Activated CD4-positive, alpha-beta T cell treated with anti-CD3 and anti-CD28 coated beads for 24 hours (primary cell): ENCODE data around the gene LTB4R2.
A peak's percentile ranks its signal among the peaks of the same experiment; 100 is the strongest.
"Not testable (repeated sequence)": the region's sequence is repeated elsewhere in the genome, so short reads cannot be mapped to it uniquely, and the experiment has no call there.

Experiments
- DNase-seq, 2 donors: peaks; one replicate each; pipeline ENCODE4 v3.0.0-alpha.2; 2020; ENCODE audit warnings: low read depth in 2 of 2

The LTB4R2 gene

DNA sequence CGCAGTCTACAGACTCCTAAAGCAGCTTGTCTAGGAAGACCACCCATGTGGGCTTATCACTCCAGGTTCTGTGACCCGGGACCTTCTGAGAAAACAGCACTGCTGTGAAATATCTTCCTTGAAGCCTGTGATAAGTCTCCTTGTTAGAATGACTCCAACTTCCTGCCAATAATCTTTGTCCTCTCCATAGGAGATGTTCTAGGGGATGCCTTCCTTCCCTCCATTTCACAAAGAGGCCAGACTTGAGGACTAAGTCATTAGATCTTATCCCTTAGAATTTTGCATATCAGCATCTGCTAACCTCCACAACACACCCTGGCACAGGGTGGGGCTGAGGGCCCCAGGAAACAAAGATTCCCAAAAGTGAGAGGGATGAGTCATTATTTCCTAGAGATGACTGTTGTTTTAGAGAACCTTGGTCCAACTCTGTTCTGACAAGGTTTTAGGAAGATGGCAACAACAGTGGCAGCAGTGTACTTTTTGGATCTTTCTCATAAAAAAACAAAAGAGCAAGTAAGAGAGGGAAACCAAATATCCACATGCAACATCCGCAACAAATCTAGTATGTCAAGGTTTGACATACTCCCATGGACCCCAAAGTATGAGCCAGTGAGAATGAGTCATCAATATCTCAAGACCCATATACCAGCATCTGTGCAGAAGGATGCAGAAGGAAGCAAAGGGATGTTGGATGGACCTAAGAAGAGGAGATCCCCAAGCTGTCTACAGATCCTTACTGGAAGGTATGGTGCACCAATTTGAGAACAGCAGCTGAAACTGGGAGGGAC, 7.4 kb downstream of the LTB4R2 start:
- no peak for DNase-seq

DNA sequence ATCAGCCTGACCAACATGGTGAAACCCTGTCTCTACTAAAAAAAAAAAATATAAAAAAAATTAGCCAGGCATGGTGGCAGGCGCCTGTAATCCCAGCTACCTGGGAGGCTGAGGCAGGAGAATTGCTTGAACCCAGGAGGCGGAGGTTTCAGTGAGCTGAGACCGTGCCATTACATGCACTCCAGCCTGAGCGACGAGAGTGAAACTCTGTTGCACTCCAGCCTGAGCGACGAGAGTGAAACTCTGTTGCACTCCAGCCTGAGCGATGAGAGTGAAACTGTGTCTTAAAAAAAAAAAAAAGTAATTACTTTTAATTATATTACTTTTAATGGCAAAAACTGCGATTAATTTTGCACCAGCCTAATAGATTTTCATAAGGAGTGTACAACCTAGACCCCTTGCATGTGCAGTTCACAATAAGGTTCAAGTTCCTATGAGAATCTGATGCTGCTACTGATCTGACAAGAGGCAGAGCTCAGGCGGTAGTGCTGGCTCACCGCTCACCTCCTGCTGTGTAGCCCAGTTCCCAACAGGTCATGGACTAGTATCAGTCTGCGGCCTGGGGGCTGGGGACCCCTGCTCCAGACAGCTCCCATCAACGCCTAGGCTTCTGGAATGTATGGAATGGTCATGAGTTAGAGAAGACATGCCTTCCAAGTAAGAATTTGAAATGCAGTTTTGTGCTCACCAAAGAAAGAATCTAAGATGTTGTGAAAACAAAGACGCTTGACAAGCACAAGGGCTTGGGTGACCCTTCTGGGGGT, 11.5 kb downstream of the LTB4R2 start:
- no peak for DNase-seq

DNA sequence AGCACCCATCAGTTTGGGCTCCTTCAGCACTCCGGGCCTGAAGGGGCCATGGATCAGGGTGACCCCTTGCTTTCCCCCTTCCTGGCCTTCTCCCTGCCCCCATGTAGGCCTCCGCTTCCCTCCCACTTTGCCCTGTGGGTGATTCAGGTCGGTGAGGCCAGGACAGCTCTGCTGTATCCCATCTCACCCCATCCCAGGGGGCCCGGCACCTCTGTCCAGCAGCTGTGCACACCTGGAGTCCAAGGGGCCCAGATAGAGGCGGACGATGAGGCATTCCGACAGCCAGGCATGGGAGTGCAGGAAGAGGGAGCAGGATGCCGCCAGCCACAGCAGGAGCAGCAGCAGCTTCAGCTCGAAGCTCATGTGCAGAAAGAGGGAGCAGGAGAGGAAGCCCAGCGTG, 12.7 kb downstream of the LTB4R2 start:
- DNase-seq = no peak

DNA sequence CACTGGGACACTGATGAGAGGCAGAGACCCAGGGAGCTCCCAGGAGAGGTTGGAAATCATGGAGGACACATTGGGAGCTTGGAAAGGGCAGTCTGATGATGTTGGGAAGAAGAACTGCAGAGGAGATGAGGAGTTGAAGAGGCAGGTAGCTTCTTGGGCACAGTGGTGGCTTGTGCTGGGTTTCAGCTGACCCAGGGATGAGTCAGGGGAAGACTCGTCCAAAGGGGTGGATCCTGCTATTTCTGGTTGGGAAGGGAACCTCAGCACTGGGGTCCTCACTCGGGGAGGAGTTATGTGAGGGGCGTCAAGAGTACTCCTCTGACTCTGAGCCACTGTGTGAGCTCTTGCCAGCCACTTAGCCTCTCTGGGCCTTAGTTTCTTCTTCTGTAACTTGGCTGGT, 13.4 kb downstream of the LTB4R2 start:
- DNase-seq = no peak

DNA sequence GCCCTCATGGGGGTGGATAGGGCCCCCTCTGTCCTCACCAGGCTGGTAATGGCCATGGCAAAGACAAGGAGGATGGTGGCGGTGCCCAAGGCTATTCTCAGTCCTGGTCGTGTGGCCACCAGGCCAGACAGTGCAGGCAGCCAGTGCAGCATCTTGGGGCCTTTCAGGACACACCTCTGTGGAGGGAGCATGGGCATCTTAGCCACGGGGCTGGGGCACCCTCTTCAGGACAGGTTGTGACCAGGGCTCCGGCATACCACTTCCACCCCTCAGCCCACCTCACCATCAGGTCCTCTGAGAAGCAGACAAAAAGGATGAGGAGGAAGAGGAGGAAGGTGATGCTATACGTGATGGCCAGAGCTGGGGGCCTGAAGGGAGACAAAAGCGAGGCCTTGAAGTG, 14.1 kb downstream of the LTB4R2 start:
- DNase-seq = no peak

DNA sequence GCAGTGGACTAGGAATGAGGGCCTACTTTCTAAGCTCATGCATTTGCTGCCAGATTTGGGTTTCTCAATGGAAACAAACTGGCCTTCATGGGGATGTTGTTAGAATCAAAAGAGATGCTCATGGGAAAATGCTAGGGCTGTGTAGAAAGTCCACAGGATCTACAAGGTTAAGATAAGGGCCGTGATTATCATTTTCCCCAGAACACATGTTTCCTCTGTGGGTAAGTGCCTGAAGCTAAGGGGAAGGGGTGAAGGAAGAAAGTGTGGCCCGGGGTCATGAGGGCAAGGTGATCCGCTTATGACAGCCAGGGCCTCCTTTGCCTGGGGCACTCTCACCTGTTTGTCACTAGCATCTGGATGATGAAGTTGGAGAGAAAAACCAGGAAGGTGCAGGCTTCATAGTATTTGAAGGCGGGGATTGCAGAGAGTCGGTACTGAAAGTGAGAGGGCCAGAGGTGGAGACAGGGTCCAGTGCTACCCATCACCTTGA, 15.1 kb downstream of the LTB4R2 start:
- DNase-seq = no peak

DNA sequence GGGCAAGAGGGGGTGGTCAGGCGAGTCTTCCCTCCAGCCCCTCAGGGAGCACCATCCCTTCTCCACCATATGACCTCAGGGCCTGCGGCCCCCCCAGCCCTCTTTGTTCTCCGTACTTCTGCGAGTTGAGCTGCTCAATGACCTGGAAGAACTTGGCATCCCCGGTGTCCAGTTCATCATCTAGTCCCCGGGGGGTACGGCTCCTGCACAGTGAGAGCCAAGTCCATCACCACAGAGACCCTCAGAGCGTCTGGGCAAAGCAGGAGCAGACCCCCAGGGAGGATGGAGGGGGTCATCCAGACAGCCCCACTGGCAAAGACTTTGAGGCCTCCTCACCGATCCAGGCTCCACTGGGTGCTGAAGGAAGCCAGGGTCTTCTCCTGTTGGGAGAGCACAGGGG, 16.0 kb downstream of the LTB4R2 start:
- no peak for DNase-seq

DNA sequence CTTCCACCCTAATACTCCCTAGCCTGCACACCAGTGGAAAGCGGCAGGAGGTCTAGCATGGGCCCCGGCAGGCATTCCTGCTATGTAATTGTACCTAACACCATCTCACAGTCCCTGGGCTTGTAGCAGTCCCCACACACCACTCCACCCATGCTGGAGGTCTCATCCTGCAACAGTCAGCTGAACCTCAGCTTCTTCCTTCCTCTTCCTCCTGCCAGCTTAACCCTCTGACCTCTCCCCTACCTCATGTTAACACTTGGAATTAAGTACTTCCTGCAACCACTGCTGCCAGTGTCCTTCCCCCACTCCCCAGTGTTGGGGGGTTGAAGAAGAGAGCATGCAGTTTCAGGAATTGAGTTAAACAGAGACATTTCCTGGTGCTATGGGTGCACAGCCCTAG, 17.4 kb downstream of the LTB4R2 start:
- DNase-seq = no peak

DNA sequence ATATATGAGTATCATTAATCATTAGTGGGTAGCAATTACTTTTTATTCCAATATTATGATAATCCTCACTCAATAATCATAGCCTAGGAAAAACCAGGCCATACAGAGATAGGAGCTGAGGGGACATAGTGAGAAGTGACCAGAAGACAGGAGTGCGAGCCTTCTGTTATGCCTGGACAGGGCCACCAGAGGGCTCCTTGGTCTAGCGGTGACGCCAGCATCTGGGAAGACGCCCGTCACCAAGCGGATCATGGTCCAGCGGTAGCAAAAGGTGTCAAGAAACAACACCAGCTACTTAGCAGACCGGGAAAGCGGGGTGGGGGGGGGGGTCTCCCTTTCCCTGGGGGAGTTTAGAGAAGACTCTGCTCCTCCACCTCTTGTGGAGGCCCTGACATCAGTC, 18.0 kb downstream of the LTB4R2 start:
- not testable (repeated sequence) for DNase-seq

DNA sequence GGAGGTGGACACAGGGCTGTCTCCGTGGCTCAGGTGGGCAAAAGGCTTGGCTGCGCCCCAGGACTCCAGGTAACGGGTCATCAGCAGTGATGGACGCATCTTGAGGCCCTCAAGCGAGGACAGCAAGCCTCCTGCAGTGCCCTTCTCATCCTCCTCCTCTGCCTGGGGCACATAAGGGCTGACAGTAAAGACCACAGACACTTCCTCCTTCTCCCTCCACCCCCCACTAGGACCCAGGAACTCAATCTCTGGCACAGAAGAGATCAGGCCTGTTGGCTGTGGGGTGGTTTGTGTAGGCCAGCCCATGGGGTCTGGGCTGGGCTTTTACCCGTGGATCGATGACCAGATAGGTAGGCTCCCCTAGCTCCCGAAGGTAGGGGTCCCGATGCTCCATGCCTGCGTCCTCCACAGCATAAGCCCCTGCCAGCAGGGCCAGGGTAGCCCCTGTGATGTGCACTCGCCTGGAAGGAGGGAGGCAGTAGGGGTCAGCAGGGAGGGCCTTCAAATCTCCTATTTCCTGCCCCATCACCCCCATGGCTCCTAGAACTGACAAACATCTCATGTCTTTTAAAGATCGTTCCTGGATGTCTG, 19.2 kb downstream of the LTB4R2 start:
- DNase-seq = no peak

DNA sequence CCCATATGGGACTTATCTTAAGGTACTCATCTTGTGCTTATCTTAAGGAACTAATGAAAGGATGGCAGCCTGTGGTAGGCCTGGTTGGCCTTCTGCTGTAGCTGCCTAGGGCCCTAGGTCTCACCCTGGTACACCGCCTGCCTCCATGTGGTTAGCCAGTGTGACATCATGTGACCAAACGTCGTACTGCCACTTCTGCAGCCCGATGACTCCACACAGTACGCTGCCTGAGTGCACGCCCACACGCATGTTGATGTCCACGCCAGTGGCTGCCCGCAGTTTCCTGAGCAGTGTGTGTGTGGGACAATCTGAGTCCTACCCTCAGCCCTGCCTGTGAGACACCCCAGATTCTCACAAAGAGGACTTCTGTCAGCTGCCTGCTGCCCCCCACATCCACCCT, 19.8 kb downstream of the LTB4R2 start:
- DNase-seq = no peak

DNA sequence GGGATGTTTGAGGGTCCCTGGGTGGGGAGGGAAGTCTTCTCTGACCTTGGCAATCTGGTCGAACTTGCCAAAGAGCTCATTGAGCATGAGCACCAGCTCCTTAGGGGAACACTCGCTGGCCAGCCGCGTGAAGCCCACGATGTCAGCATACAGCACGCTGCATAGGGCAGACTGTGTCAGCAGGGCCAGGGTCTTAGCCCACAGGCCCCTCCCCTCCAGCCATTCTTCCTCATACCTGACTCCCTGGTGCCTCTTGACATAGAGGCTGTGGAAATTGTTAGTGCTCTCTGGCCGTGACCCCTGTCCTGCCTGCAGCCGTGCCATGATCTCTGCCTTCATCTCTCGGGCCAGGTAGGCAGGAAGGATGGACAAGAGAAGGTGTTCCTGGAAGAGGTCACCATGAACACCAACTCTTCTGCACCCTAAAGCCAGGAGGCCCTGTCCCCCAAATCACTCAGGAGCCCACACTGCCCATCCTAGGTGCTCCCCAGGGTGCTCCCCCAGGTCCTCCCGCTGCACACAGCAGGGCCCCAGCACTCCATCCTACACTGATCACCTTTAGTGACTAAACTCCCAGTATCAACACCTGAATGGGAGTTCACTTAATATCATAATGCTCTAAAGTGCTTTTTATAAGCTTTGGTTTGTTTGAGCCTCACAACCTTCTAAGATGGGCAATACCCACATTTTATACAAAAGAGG, 21.2 kb downstream of the LTB4R2 start:
- no peak for DNase-seq

DNA sequence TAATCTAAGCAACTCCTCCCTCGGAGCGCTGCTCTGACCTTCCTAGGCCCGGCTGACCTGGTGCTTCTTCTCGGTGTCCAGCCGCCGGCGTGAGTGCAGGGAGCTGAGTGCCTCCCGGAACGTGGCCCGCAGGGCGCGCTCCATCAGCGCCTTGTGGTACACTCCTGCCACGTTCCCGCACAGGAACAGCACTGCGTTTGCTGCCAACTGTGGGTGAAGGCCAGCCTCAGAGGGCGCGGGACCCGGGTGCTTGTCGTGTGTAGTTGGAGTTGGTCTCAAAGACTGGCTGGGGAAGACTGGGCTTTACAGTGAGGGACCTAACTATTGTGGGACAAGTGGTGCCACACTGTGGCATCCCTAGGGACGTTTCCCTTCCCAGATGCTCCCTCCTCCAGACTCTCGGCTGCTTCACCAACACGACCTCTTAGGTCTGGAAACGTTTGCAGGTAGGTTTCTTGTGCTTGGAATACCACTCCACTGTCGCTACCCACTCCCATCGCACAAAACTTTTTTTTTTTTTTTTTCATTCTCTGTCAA, 21.9 kb downstream of the LTB4R2 start:
- no peak for DNase-seq

DNA sequence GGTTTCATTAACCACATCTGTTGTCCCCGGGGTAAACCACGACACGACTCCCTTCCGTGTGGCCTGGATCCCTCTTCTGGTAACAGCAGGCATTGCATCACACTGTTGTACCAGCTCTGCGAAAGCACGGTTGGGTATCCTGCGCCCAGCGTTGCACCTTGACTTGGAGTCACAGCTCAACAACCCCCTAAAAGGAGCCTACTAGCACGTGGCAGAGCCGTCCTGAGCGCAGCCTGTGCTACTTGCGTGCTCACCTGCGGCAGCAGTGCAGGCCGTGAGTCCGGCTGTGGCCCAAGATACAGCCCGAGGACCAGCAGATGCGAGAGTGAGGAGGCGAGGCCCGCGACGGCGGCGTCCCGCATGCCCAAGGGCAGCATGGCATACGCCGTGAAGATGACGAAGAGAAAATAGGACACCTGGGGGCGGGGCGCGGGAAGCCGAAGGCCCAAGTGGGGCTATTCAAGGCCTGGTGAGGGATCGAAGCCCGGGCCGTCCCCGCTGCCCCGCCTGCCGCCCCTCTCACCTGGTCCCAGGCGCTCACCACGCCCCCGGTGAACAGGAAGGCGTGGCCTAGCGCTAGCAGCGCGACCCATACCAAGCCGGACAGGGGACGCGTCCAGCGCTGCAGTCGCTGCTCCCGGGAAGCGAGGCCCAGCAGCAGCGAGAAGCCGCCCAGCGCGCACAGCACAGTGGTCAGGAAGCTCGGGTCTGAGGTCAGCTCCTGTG, 22.5 kb downstream of the LTB4R2 start:
- DNase-seq = peak; percentile 71 to 72

DNA sequence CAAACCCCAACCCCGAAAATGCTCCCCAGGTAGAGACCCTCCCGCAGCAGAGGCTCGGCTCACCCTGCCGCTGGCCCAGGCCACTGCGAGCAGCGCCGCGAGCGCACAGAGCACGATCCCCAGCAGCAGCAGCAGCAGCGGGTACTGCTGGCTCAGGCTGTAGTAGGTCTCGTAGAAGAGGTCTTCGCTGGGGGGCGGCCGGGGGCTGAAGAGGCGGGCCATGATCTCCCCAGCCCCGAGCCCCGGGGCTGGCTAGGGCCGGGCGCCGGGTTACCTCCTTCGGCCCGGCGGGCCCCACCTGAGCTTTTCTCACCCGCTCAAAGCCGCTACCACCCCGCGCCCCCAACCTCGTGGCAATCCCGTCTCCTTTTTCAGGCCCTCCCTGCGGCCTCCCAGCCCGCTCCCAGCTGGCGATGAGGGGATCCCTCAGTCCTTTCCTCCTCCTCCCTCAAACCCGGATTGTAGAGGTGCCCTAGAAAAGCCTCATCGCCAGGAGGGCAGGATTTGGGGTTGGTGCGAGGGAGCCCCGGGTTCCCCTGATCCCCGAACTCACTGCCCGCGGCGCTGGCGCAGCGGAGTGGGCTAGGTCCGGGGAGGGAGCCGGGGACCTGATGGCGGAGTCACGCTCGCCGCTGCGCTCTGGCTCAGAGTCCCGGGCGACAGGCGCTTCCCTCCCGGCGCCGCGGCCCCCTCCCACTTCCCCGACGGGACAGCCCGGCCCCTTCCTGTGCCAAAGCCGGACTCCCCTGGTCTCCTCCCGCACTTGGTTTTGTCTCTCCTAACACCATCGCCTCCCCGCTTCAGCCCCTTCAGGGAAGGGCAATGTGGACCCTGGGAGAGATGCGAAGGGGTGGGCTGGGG, 24.7 kb downstream of the LTB4R2 start, which contains the start of gene ADCY4:
ADCY4 (minus strand) TSS at position 641 of the 861 bp plus-strand sequence; CDS start at position 222, 419 bp downstream.
- DNase-seq = no peak

DNA sequence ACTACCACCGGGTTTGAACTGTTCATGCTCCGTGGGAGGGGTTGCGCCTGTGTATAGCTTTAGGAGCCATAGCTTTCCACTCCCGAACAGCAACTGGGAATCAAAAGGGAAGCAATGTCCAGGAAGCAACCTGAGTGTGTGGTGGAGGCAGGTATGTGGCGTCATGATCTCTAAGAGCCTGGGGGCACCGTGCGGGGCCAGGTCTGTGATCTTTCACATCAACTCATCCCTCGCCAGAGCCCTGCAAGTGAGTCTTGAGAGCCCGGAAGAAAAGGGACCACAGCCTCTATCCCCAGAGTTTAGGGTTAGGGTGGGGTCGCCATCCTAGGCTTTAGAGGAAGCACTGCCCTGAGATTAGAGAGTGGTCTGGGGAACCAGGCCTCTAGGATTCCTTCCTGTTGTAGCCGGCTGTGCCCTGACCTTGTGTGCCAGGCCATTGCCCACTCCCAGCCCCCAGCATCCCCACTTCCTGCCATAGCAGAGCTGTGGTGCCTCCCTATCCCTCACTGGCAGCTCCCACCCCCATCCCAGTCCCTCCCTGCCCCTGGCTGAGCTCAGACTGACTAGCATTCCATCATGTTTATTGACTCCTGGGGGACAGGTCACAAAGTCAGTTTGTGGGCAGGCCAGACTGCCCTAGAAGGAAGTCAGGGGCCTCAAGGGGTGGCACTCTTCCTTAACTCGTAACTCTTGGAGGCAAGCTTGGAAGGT, 25.7 kb downstream of the LTB4R2 start:
- DNase-seq = no peak

DNA sequence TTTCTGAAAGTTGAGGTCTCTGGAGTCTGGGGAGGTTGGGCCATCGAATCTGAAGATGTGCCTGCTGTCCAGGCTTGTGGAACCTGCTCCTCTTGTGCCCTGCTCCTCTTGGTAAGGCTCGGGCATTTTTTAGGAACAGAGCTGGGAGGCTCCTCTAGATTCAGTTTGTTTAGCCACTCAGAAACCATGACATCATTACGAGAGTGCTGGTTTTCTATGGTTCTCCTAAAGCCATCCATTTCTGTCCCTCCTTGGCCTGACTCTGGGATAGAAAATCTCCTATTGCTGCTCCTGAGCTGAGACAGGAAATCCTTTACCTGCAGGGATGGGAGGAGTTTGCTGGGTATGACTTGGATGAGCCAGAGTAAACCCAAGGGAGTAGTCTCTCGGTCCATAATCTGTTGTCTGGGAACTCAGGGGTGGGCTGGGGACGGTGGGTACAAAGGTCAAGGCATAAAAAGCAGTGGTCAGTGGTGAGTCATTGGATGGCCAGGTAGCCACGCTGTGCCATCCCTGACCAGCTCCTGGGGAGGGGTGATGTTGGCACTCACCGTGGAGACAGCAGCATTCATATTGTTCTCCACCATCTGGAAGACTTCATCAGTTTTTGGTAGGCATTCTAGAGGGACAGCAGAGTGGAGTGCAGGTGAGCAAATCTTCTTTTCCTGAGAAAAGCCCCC, 27.3 kb downstream of the LTB4R2 start:
- DNase-seq = no peak

DNA sequence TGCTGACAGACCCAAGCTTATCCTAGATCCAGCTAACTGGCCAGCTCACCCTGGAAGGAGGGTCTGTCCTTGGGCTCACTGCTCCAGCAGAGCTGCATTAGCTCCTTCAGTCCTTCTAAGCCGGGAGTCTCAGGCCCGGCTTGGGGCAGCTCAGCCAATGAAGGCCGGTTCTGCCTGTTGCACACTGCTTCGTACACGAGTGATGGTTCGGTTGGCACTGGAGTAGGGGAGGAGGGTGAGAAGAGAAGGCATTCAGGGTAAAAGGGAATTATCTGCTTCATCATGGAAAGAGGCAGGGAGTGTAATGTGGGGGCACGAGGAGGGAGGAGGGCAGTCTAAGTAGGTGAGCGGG, 27.9 kb downstream of the LTB4R2 start:
- no peak for DNase-seq

DNA sequence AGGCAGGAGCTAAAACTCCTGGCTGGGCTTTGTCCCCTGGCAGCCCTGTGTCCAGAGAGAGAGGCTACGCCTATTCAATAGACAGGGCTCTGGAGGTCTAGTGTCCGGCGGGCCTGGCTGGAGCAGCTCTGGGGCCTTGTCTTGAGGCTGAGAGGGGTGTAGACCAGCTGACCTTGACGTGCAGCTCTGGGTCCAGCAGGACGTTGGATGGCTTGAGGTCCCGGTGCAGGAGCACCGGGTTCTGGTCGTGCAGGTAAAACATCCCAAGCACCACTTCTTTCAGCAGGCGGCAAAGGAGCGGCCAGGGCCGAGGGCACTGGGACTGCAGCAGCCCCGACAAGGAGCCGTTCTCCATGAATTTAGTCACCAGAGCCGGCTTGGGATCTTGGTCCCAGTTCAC, 28.9 kb downstream of the LTB4R2 start:
- DNase-seq = no peak
